Activated CD8-positive, alpha-beta memory T cell treated with anti-CD3 and anti-CD28 coated beads for 24 hours (primary cell): Measurements from ENCODE around the gene OGFR.

Experiments used
- DNase-seq: peaks from one replicate; pipeline ENCODE4 v3.0.0-alpha.2; 2020

Gene OGFR

DNA sequence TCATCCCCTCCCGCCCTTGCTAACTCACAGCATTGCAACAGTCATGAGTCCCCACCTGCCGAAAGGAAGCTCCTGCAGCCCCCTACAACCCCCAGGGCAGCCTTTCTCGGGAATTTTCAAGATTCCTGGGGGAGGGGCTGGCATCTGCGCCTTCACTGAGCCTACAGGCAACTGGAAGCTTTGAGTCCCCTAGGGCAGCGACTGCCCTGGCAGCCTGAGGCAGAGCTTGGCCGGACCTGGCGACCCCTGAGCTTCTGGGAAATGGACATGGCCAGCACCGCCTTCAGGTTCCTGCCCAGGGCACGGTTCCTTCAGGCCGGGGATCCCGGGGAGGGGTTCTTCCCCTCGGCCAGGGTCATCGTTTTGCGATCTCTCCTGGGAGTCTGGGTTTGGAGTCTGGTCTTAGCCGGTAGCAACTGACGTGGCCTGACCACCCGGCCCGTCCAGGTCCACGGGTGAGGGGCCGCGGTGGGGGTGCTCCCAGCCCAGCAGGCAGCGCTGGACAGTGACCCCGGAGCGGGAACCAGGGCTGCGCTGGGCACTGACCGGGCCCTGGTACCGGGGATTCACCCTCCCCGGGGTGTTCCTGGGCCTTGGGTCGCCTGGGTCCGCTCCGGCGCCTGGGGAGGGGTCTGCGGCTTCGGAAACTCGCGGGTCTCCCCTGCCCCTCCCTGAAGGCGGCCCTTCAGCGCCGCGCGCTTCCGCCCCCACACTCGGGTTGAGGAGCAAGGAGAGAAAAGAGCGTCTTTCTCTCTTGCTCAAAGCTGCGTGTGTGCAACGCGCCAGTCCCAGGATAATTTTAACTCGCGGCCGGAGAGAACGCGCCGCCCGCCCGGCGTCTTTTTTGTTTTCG lies 11.6 kb downstream of the OGFR start:
- no peak for DNase-seq

DNA sequence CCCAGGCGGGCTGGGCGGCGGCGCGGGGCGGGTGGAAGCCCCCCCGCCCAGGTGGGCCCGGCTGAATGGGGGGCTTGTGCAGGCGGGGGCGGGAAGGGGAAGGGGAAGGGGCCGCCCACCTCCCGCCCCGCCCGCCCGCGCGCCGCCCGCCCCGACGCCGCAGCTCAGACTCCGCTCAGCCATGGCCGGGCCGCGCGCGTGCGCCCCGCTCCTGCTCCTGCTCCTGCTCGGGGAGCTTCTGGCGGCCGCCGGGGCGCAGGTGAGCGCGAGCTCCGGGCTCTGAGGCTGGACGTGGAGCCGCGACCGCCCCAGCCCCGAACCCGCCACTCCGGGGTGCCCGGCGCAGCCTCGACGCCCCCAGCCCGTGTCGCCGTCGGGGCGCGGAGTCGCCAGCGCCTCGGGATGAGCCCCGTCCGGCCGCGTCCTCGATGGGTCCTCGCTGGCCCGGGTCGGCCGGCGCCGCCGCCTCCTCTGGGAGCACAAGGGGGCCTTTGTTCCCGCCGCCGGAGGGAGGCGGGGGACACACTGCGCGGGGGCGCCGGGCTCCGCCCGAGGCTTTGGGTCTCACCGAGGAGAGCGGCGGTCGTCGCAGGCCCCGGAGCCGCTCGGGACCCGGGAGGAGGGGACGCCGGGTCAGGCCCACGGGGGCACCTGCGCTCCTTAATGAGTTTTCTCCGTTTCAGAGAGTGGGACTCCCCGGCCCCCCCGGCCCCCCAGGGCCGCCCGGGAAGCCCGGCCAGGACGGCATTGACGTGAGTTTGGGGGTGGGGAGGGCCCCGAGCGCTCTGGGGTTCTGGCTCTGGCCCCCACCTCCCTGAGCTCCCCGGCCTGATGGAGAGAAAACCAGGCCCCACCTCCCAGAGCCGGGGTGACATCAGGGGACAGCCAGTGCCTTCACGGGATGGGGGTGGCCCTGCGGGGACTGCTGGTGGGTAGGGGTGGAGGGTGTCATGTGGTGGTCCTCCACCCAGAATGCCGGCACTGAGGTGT lies 12.5 kb downstream of the OGFR start, which contains the start of gene COL9A3:
Gene COL9A3 (plus strand): TSS at position 167 of the 990 bp plus-strand sequence. CDS start 15 bp downstream, at position 182.
- no peak for DNase-seq

DNA sequence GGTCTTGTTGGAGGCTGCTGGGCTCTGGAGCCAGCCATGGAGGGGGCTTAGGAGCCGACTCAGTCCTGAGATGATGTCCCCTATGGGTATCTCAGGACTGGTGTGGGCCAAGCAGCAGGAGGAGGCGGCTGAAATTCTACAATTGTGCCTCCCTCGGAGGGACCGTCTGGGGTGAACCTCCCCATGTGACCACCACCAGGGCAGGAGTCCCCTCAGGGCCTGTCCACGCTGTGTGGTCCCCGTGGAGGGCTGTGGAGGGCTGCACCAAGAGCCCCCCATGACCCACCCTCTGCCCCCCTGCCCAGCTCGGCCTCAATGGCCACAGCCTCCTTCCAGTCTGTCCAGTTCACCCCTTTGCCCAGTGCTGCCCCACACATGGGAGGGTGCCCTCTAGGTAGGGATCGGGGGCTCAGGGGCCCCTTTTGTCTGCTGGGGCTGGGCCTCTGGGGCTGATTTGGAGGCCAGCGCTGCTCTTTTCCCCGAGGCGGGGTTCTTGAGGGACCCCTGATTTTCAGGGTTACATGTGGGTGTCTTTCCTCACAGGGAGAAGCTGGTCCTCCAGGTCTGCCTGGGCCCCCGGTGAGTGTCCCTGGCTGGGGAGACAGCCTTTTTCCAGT lies 13.4 kb downstream of the OGFR start:
- DNase-seq, result no peak

DNA sequence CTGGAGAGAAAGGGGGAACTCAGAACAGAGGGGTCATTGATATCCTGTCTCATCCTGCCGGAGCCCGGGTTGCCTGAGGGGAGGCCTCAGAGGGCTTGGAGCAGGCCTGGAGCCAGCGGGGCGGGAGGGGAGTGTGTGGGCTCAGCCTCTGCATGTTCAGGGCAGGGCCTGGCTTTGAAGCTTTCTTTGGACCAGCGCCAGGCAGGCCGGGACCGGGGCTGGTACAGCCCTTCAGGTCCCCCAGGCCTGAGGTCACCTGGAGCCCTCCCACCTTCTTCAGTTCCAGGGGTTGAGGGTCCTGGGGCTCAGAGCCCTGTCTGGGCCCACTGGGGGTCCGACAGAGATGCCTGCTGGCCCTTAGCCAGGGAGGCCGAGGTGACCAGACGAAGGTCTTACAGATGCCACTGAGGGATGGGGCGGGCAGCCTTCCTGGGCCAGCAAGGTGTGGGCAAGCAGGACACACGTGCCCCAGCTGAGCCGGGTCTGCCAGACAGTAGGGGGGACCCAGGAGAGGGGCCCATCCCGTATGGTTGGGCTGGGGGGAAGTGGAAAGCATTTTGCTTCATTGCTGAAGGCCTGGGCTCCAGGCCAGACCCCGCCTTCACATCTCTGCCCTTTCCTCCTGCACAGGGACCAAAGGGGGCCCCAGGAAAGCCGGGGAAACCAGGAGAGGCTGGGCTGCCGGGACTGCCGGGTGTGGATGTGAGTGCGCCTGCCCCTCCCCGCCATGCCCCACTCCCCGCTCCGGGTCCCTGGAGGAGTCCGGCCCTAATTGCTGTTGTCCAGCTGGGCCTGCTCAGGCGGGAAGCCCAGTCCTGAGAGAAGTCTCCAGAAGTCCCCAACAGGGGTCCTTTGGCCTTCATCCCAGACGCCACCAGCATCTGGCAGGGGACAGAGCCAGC lies 14.2 kb downstream of the OGFR start:
- no peak for DNase-seq

DNA sequence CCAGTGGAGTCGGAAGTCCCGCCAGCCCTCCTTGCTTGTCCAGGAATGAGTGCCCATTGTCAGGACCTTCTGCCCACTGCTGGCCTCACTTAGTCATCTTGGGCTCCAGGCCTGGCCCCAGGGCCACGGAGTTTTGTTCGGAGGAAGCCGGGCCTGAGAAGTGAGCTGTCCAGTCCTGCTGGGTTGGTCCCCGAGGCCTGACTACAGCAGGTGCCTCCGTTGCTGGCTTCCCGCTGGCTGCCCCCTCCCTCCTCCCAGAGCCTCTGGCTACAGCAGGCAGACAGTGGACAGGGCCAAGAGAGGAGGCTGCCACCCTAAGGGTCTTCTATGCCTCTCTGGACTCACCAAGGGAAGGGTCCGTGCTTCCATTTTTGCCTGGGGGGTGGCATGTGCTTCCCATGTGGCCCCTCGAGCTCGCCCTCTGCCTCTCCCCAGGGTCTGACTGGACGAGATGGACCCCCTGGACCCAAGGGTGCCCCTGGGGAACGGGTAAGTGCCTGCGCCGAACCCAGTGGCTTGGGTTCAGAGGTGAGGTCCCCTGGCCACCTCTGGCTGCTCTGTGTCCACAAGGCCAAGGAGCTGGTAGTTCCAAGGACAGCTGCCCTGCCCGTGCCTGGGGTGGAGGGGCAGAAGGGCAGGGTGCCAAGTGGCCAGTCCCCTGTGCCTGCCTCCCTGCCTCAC lies 15.0 kb downstream of the OGFR start:
- DNase-seq, result no peak

DNA sequence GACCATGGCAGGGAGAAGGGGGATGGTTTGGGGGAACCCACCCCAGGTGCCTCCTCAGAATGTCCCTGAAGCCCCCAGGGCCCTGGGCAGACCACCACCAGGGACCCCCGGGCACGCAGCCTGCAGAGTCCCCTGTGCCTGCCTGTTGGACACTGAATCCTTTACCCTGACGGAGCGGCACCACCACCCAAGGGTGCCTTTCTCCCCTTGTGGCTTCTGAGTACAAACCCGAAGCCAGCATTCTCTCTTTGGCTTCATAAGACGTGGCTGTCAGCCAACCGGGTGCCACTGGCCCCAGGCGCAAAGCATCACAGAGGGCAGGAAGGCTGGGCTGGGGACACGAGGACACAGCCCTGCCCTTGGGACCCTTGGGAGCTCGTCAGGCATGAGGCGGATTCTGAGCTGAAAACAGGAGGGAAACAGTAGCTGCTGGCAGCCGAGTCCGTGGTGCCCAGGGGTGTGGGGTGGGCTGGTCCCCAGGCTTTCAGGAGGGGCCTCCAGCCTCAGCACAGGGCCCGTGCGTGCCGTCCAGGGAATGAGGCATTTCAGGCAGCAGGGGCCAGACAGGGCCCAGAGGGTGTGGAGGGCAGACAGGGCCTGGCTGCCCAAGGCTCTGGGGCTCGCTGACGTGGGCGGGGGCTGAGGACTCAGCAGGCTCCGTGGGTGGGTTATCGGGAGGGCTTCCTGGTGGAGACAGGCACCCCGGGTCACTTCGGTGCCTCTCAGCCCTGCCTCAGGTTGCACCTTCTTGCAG lies 15.8 kb downstream of the OGFR start:
- no peak for DNase-seq

DNA sequence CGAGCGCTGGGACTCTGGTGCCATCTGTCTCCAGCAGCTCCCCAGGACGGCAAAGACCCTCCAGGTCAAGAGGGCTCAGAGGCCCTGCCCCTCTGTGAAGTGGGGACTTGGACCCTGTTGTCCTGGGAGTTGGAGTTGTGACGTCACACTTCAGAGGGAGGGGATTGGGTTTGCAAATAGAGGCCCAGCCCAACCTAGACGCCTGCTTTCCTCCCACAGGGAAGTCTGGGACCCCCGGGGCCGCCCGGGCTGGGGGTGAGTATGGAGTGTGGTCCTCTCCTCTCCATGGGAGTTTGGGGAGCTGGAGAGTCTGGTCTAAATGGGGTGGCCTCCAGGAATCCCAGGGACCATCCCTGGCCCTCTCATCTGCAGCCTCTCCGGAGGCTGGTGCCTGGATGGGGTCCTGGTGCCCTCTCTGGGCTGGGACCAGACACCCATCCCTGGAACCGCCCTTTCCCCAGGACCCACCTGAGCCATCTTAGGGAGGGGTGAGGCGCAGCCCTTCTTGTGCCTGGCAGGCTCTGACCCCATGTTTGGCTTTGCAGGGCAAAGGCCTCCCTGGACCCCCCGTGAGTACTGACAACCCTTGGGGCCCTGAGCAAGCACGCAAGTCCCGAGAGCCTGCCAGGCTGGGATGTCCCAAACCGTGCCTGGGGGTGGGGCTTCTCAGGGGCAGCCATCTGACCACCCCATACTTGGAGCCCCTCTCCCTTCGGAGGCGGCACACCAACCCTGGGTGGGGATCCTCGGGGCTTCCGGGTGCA lies 16.5 kb downstream of the OGFR start:
- DNase-seq, result no peak

DNA sequence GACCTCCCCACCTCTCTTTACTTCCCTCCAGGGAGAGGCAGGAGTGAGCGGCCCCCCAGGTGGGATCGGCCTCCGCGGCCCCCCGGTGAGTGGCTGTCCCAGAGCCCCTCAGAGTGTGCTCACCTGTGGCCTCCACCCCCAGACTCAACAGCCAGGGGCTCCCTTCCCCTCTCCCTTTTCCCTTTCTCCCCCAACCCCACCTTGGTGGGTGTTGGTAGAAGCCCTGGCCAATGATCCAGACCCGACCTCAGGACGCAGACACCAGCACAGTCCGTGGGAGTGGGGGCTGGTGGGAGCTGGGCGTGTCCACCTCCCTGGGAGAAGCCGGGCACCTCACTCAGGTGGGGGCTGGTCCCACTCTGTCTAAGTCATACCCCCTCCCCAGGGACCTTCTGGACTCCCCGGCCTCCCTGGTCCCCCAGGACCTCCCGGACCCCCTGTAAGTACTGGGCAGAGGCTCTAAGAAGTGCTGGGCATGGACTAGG lies 17.1 kb downstream of the OGFR start:
- DNase-seq, result no peak

DNA sequence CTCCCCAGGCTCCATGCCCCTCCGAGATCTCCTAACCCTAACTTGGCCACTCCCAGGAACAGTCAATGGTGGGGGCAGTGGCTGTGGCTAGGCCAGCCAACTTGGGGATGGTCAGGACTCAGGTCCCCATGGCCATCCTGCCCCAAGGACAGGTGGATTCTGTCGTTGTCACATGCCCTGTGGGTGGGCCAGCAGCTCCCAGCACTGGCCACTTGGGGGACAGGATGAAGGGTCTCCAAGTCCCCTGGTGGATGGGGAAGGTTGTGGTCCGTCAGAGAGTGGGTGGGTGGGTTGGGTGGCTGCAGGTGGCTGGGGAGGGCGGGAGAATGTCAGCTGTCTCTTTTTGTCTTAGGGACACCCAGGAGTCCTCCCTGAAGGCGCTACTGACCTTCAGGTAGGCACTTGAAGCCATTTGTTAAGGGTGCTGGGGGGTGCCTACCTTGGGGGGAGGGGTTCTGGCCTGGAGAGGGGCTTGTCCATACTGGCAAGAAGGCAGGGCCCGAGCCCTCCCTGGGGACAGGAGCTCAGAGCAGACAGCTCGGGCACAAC lies 17.7 kb downstream of the OGFR start:
- no peak for DNase-seq

DNA sequence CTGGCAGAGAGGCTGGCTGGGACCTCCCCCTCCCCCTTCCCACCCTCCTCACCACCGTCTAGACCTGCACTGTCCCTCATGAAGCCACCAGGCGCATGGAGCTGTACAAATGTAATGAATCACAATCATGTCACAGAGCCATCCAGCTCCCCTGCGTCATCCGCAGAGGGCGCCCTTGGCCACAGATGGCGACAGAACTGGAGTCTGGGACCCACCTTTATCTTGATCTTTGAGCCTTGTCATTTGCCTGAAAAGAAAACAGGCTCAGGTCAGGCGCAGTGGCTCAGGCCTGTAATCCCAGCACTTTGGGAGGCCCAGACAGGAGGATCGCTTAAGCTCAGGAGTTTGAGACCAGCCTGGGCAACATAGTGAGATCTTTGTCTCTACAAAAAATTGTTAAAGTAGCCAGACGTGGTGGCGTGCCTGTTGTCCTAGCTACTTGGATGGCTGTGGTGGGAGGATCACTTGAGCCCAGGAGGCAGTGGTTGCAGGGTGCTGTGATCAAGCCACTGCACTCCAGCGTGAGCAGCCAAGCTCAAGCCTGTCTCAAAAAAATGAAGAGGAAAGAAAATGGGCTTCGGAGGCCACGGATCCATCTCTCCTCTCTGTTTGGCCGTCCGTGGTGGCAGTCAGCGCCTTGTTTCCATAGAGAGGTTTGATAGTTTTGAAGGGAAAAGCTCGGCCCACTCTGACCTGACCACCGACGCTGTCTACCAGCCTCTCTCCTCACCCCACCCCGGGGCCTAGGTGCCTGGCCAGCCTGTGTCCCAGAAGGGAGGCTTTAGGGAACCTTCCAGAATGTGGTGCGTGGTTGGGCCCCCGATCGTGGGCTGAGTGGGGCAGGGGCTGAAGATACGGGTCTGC lies 18.4 kb downstream of the OGFR start:
- no peak for DNase-seq

DNA sequence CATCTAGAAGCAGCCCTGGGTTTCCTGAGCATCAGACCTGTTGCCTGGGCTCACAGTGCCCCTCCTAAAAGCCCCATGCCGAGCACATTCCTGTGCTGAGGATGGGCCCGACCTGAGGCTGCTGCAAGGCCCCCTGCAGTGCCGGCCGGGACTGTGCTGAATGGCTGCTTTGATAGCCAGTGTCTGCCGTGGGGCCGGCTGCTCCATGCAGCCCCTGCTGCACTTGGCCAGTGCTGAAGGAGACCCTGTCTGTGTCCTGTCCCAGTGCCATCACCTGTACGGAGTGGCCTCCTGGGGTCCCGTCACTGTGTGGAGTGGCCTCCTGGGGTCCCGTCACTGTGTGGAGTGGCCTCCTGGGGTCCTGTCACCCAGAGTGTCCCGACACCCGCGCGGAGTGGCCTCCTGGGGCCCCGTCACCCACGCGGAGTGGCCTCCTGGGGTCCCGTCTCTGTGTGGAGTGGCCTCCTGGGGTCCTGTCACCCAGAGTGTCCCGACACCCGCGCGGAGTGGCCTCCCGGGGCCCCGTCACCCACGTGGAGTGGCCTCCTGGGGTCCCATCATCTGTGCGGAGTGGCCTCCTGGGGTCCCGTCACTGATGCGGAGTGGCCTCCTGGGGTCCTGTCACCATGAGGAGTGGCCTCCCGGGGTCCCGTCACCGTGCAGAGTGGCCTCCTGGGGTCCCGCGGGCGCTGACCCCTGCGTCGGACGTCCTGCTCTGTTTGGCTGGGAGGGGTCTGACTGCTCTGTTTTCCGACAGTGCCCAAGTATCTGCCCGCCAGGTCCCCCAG lies 19.2 kb downstream of the OGFR start:
- DNase-seq, result no peak

DNA sequence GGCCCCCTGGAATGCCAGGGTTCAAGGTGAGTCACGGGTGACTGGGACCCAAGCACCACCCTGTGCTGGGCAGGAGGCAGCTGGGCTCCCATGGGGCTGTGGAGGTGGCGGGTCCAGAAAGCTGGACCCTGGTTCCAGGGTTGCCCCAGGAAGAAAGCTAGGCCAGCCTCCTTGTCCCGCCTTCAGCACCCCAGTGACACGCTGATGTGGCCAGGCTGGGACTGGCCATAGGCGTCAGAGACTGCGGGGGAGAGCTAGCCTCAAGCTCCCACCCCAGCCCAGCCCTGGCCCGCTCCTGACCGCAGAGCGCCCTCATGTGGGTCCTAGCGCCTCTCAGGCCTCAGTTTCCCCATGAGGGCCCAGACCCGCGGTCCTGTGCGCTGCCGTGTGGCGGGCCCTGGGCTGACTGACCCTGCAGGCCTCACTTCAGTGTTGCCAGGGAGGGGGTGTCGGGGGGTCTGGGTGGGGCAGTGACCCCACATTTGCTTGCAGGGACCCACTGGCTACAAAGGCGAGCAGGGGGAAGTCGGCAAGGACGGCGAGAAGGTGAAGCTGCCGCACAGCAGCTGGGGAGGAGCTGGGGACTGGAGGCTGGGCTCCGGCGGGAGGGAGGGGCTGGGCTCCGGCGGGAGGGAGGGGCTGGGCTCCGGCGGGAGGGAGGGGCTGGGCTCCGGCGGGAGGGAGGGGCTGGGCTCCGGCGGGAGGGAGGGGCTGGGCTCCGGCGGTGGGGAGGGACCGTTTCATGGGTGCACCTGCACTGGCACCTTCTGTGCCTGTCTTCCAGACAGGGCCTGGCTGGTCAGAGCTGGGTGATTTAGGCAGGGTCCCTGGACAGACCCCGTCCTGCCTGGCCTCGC lies 20.1 kb downstream of the OGFR start:
- no peak for DNase-seq

DNA sequence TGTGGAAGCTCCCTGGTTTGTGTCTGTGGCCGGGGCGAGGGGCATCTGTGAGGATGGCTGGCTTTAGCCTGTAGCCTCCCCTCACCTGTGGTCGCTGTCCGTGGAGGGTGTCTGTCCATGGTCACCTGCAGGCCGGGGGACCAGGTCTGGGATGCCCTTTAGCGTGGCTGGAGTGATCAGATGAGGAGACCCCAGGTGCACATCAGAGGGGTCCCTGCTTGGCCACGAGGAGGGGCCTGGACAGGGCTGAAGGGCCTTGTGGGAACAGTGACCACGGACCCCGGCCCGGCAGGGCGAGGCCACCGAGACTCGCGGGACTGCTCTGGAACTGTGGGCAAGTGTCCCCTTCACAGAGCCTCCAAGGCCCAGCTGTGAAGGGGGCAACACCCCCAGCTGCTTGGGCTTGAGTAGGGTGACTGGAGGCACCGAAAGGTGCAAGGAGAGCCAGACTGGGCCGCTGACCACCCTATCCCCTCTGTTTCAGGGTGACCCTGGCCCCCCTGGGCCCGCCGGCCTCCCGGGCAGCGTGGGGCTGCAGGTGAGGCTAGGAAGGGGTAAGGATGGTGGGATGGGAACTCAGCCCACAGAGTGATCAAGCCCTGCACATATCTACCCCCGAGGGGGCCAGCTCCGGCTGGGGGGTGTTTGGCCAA lies 20.8 kb downstream of the OGFR start:
- no peak for DNase-seq

DNA sequence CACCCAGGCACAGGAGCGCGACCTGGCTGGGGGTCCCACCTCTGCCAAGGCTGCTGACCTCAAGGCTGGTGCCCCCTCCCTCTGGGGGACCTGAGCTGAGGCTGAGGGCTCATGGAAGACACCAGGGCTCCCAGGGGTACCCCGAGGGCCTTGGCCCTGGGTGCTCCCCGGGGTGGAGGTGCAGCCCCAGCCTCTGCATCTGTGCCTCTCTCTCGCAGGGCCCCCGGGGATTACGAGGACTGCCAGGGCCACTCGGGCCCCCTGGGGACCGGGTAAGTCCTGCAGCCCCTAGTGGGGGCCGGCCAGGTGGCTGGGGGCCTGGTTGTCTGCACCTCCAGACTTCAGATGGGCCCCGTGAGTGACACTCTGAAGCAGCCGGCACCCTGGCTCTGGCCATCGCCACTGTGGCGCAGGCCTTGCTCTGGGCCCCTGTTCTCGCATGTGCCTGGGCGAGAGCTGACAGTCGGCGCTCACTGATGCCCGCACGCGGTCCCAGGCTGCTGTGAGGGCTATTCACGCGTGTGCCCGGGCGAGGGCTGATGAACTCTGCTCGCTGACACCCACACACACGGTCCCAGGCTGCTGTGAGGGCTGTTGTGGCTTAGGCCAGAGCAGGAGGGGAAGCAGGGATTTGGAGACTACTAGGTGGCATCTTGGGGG lies 21.5 kb downstream of the OGFR start:
- no peak for DNase-seq

DNA sequence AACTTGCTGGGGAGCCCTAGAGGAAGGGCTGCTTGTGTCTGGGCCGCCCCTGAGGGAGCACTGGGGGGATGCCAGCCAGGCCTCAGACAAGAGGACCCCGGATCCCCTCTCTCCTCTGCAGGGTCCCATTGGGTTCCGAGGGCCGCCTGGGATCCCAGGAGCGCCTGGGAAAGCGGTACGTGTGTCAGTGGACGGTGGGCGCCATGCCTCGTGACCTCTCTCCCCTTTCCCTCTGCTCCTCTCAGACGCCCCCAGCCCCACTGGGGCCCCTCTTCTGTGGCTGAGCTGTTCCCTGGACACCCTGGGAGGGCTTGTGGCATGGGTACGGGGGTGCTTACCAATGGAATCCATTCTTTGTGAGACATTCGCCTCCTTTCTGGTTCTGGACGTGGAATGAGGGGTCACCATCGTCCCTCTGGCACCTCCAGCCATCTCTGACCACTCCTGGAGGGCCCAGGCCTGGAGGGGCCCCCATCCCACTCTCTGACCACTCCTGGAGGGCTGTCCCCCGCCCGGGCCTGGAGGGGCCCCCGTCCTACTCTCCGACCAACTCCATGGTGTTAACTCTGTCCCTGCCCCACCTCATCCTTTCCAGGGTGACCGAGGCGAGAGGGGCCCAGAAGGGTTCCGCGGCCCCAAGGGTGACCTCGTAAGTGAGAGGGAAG lies 22.1 kb downstream of the OGFR start:
- DNase-seq, result no peak
